Lower lobe of right lung (tissue), 2 donors: ENCODE measurements around the gene KLK5. TPM values are rescaled to one million over a fixed set of nuclear protein-coding genes. Genes with fewer than 3 reads are reported as not detected.

Experiments
- ATAC-seq, 2 donors: fragments of 200-7000 bp; cut with Tn5 transposase; one replicate each; pipeline ENCODE4 v1.9.1; 2020 to 2022; ENCODE audit warnings: mild to moderate bottlenecking in 2 of 2, moderate library complexity in 2 of 2
- DNase-seq: peaks from one replicate; pipeline ENCODE4 v3.0.0-alpha.2; 2020
- H3K27ac ChIP-seq: fragments of 200-600 bp; one replicate; pipeline ENCODE4 v1.8.0; 2022
- H3K27me3 ChIP-seq: fragments of 200-600 bp; one replicate; pipeline ENCODE4 v1.8.0; 2022; ENCODE audit warnings: low read depth
- H3K36me3 ChIP-seq: fragments of 200-600 bp; one replicate; pipeline ENCODE4 v1.8.0; 2022; ENCODE audit warnings: mild to moderate bottlenecking
- H3K4me1 ChIP-seq: fragments of 200-600 bp; one replicate; pipeline ENCODE4 v1.8.0; 2022
- H3K4me3 ChIP-seq: fragments of 200-600 bp; one replicate; pipeline ENCODE4 v1.8.0; 2022; ENCODE audit warnings: mild to moderate bottlenecking
- H3K9me3 ChIP-seq: fragments of 200-600 bp; one replicate; pipeline ENCODE4 v1.8.0; 2022
- intact Hi-C: fragments of 100-400 bp; cut with DNase I; formaldehyde crosslinking; loops from one replicate; pipeline ENCODE4 v1.11.0; 2022
- total RNA-seq: library from RNA; stranded (reverse); fragmentation: NEBNext Ultra II Directional; extraction: Animal tissue kit (Norgen Biotek cat#: 25700); gene quantifications from one replicate; pipeline ENCODE4 v1.2.1, GENCODE V29; 2021
- TF ChIP-seq, protein P1 (sequence below): fragments of 200-600 bp; IDR thresholded peaks from one replicate; pipeline ENCODE4 v1.8.0; 2022; ENCODE audit warnings: antibody characterized with exemption, mild to moderate bottlenecking
- donor health status: DM: no; HTN: yes; CAD: no; lungs with severe emphysema.

KLK5 gene
- total RNA-seq, 1 donor from 2014 or later = not detected

DNA sequence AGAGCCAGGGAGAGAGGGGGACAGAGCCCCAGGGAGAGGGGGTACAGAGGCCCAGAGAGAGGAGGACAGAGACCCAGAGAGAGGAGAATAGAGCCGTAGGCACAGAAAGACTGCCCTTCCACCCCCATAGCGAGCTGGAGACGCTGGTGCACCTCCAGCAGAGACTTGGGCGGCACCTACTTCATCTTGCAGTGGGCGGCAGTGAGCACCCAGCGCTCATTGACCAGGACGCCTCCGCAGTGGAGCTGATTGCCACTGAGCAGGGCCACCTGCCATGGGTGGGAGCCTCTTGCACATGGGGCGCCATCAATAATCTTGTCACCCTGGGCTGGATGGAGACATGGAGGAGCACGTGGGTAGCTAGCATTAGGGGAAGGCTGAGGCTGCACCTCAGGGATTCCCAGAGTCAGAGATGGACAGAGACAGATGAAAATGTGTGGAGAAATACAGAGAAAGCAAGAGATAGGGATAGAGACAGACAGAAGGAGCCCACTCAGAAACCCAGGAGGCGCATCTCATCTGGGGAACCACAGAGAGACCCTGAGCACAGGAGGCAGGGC lies 28.8 kb upstream of the KLK5 start:
- no peak overlapping the region for H3K4me3 ChIP-seq
- no peak overlapping the region for H3K27ac ChIP-seq
- intact Hi-C loops = no loop called here
- H3K9me3 ChIP-seq = no peaks in the 10 kb centered on the region
- DNase-seq (no peak), ATAC-seq (no peak)
- peaks cover 20% of the 10 kb centered on the region for H3K27me3 ChIP-seq
- H3K4me1 ChIP-seq = no peaks in the 10 kb centered on the region
- TF ChIP-seq, protein P1, sequence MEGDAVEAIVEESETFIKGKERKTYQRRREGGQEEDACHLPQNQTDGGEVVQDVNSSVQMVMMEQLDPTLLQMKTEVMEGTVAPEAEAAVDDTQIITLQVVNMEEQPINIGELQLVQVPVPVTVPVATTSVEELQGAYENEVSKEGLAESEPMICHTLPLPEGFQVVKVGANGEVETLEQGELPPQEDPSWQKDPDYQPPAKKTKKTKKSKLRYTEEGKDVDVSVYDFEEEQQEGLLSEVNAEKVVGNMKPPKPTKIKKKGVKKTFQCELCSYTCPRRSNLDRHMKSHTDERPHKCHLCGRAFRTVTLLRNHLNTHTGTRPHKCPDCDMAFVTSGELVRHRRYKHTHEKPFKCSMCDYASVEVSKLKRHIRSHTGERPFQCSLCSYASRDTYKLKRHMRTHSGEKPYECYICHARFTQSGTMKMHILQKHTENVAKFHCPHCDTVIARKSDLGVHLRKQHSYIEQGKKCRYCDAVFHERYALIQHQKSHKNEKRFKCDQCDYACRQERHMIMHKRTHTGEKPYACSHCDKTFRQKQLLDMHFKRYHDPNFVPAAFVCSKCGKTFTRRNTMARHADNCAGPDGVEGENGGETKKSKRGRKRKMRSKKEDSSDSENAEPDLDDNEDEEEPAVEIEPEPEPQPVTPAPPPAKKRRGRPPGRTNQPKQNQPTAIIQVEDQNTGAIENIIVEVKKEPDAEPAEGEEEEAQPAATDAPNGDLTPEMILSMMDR = no peak
- H3K36me3 ChIP-seq = no peaks in the 10 kb centered on the region

DNA sequence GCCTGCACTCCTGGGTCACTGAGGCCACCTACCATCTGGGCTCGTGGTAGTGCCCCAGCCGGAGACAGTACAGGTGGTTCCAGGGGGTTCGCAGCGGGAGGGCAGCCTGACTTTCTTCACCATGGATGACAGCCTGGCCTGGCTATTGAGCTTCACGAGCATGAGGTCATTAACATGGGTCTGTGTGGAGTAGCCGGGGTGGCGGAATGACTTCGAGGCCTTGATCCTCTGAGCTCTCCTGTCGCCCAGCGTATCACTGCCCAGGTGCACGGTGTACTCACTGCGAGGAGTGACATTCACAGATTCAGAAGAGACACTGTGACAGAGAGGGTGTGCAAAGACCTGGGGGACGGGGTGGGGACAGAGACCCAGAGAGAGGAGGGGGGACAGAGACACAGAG lies 27.4 kb upstream of the KLK5 start:
- H3K27ac ChIP-seq = no peak overlapping the region
- TF ChIP-seq, protein P1 = no peak
- peaks cover 16% of the 10 kb centered on the region for H3K27me3 ChIP-seq
- intact Hi-C loops = no loop called here
- ATAC-seq = no peak
- no peaks in the 10 kb centered on the region for H3K36me3 ChIP-seq
- H3K4me1 ChIP-seq = no peaks in the 10 kb centered on the region
- no peaks in the 10 kb centered on the region for H3K9me3 ChIP-seq
- no peak for DNase-seq
- no peak overlapping the region for H3K4me3 ChIP-seq

DNA sequence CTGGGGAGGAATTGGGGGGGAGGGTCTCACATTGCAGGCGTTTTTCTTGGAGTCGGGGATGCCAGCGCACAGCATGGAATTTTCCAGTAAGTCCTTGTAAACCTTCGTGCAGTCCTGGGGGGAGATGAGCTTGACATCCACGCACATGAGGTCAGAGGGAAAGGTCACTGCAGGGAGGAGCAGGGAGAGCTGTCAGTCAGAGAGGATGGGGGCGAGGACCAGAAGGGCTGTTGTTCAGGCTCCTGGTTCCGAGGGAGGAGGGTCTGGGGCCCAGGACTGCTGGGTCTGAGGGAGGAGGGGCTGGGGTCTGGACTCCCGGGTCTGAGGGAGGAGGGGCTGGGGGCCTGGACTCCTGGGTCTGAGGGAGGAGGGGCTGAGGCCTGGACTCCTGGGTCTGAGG lies 26.9 kb upstream of the KLK5 start:
- Histone ChIP-seq H3K27ac (no peak overlapping the region), H3K27me3 (peaks cover 16% of the 10 kb centered on the region), H3K9me3 (no peaks in the 10 kb centered on the region), H3K4me3 (no peak overlapping the region), H3K4me1 (no peaks in the 10 kb centered on the region), H3K36me3 (no peaks in the 10 kb centered on the region)
- TF ChIP-seq, protein P1 = no peak
- ATAC-seq = no peak
- no peak for DNase-seq
- intact Hi-C loops = no loop called here

DNA sequence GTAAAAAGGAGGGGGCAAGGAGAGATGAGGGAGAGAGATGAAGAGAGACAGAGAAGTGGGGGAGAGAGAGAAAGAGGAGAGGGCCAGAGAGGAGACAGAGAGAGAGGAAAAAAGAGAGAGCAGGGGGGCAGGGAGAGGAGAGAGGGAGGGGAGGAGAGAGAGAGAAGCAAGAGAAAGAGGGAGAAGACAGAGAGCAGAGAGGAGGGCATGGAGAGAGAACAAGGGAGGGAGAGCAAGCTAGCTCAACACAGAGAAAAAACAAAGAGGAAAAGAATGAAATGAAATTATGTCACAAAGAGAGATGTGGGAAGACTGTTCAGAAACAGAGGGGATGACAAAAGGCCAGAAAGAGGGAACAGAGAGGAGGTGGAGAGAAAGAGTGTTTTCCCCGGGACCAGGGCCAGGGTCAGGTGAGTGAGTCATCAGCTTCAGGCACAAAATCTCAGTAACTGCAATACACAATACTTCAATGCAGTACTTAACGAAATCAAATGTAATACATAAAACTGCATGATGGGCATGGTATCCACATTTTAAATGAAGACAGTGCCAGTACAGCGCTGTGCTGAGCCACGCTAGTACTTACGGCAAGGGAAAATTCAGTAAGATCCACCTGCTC lies 26.0 kb upstream of the KLK5 start:
- no peak overlapping the region for H3K27ac ChIP-seq
- TF ChIP-seq, protein P1 = no peak
- ATAC-seq (no peak), DNase-seq (no peak)
- H3K4me1 ChIP-seq = no peaks in the 10 kb centered on the region
- no peak overlapping the region for H3K4me3 ChIP-seq
- no peaks in the 10 kb centered on the region for H3K36me3 ChIP-seq
- no peaks in the 10 kb centered on the region for H3K9me3 ChIP-seq
- peaks cover 16% of the 10 kb centered on the region for H3K27me3 ChIP-seq
- intact Hi-C loops = no loop called here

DNA sequence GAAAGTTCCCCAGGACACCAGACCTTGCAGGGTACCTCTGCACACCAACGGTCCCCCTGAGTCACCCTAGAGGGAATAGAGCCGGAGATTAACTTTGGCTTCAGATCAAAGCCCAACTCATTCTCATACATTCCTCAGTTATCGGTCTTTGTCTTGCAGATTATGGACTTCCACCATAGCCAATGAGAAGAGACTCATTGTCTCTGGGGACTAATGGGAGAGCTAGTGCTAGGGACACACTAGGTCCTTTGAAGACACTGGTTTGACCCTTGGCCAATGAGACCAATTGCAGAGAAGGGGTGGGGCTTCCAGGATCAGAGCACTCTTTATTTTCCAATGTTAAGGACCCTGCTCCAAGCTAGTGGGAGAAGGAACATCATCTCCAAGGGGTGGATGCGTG lies 24.8 kb upstream of the KLK5 start:
- DNase-seq (no peak), ATAC-seq (no peak)
- intact Hi-C loops = no loop called here
- Histone ChIP-seq H3K27me3 (peaks cover 17% of the 10 kb centered on the region), H3K36me3 (no peaks in the 10 kb centered on the region), H3K9me3 (no peaks in the 10 kb centered on the region), H3K27ac (no peak overlapping the region), H3K4me3 (no peak overlapping the region), H3K4me1 (no peaks in the 10 kb centered on the region)
- TF ChIP-seq, protein P1 = no peak
